Cortex of kidney (tissue), 1 donor: ENCODE results near the gene TRABD2B.

ENCODE experiments used
- DNase-seq: peaks from one replicate; lab custom pipeline; 2025; lab: John Stamatoyannopoulos, UW

TRABD2B gene

GRCh38 chr1:47997289-47998200 is at the start of gene TRABD2B:
Gene TRABD2B (minus strand): TSS chr1:47997385.
- DNase-seq = no peak

GRCh38 chr1:48044311-48044710 is 47.1 kb upstream of the TRABD2B start:
- no peak for DNase-seq

DNA sequence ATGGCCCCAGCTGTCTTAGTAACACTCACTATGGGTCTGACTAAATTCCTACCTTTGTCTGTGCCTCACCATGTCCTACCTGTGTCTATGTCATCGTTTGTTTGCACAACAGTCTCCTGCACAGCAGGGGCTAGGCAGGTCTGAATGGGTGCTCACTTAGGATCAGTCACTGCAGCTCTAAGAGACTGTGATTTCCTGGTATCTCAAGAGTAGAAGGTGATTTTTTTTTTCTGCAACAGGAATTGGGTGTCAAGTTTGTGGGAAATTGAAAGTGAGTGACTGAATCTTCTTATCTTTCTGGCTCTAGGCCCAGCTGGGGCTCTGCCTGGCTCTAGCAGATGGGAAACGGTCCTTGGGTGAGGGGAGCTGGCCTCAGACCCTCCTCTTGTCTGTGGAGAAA is 46.4 kb upstream of the TRABD2B start:
- DNase-seq = no peak

- DNase-seq = no peak
Observed at GRCh38 chr1:48040154-48040553, 43.0 kb upstream of the TRABD2B start.

DNA sequence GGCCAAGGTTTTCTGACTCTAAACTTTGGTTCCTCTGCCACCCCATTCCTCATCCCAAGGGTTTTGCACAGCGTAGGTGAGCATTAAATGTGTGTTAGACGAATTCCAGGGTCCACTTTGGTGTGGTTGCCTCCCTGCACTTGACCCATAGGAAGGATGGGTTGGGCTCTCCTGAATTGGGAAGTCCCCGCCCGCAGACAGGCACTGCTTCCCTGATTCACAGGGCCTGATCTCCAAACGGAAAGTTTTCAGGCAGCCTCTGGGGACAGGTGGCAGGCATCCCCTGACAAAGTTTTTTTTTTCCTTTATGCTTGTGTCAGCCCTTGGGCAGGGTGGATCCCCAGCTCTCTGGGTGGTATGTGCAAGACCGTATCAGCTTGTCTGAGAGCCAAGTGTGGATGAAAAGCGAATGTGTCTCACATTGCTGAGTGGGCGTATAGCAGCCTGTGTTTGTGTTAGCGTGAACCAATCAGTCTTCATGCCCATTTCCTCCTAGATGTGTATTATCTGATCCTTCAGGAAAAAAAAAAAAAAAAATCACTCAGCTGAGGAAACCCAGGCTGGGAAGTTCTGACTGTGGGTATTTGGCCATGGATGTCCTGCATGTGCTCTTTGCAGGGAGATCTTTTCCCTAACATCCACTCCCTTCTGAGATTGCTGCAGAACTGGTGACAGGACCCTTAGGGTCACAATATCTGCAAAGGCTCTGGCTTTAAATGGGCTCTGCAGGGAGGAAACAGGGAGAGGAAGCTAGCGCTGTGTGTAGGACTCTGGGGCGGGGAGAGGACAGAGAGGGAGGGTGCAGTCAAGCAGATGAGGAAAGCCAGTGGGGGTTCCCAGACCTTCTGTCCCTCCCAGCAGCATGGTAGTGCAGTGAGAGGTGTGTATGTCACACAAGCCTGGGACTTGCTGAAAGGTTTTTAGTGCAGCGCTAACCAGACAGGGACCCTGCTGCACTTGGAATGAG is 42.2 kb upstream of the TRABD2B start:
- no peak for DNase-seq

DNA sequence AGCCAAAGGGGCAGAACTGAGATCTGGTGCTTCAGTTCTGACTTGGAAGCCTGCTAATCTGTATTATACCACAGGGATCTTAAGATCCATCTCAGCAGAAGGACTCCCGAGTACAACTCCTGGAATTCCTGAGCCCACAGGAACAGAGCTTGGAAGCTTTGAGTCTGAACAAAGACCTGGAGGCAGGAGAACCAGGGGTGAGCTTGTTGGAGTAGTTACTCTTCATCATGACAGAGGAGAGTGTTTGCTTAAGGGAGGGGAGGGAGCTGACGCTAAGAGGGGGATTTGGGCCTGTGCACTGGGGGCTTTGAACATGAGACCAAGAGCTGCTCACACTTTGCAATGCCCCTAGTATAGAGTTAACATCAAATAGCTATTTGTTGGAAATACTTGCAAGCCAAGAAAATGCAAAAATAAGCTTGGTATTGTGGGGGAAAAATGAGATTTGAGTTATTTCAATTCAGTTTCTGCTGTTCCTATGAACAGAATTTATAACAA is 41.1 kb upstream of the TRABD2B start:
- no peak for DNase-seq

DNA sequence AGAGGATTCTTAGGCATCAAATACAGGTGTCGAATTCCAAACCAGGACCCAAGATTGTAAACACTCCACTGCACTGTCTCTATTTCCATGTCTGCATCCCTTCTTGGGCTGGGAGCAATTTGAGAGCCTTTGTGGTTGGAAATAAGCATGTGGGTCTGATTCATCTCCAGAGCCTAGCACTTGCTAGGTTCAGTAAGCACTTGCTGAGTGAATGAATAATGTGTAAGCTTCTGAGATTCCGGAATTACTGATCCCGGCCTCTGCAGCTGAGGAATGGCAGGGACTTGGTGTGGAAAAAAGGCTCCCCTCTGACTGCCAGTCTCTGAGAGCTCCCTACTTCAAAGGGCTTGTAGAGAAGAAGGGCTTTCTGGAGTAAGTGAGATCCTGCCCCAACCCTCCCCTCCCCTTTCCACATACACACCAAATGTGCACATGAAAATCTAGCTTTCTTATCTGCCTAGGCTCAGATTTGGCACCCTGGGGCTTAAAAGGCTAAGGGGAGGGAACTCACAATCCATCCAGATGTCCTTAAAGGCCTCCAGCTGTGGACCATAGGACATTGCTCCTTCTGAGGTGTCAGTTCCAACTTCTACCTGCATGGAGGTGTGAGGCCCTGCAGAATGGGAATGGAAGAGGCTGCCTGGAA is 39.6 kb upstream of the TRABD2B start:
- no peak for DNase-seq

DNA sequence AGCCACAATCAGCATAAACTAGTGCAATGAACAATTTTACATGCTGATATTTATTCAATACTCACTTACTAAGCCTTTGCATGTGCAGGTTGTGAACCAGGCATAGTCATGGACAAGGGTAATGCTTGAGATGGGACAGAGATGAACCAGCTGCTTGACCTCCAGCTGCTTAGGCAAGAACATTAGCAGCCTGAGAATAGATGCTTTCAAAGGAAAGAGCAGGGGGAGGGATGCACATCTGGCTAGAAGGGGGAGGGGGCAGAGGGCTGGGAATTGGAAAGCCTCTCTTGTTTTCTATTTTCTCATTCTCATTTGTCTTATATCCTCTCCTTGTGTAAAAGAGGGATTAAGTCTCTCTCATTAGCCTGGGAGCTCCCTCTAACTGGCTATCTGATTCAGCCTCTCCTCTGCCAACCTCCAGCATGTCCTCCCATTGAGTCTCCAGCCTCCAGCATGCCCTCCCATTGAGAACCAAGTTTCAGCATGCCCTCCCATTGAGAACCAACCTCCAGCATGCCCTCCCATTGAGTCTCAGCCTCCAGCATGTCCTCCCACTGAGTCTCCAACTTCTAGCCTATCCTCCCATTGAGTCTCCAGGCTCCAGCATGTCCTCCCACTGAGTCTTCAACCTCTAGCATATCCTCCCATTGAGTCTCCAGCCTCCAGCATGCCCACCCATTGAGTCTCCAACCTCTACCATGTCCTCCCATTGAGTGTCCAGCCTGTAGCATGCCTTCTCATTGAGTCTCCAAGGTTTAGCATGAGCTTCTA is 38.4 kb upstream of the TRABD2B start:
- DNase-seq = no peak

- DNase-seq = no peak
Observed at GRCh38 chr1:48033495-48034045, 36.4 kb upstream of the TRABD2B start.

GRCh38 chr1:48031676-48032075 is 34.5 kb upstream of the TRABD2B start:
- no peak for DNase-seq

GRCh38 chr1:48030696-48031365 is 33.6 kb upstream of the TRABD2B start:
- no peak for DNase-seq

GRCh38 chr1:48030211-48030610 is 33.0 kb upstream of the TRABD2B start:
- no peak for DNase-seq

DNA sequence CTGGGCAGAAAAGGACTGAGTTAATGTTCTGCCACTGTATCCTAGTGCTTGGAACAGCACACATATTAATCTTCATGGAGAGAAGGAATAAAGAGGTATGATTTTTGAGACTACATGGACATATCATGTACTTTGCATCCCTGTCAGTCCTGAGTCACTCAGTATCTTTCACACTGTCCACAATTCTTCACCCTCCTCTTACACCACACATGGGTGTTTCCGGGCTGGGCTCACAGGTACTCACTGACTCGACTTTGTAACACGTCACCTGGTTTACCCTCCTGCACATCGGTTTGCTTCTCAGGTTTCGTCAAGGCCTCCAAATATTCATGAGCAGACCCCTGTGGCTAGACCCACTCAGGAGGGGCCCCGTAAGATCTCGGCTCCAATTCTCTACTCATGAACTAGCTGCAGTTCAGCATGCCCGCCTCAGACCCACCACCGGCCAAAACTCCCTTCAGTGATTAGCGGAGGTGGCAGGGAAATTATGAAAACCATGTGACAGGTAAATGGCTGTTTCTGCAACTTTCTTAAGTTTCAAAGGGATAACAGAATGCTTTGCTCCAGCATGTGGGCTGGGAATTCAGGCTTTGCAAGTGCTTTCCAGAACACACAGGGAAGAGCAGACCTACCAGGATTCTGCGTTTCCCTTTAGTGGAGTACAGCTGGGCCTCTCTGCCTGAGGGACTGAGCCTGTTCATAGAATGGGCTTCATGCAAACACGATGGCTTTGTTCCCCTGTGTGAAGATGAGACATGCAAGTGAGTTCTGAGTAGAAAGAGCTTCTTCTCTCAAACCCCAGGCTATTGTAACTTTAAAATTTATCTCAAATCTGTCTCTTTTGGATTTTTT is 31.3 kb upstream of the TRABD2B start:
- DNase-seq = no peak

DNA sequence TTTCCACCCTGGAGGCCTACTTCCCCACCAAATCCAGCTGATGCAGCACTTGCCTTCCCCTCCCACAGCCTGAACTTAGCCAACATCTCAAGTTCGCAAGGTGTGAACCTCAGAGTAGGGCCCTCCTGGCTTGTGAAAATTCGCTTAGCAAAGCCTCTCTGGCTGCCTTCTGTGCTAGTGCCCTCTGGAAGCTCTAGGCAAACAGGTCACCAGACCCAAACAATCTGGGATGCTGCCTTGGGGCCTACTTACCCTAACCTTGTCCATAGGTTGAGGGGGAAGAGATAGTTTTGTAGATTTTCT is 30.3 kb upstream of the TRABD2B start:
- DNase-seq = no peak

- no peak for DNase-seq
Observed at GRCh38 chr1:48026701-48027532, 29.7 kb upstream of the TRABD2B start.

- no peak for DNase-seq
Observed at GRCh38 chr1:48026275-48026674, 29.1 kb upstream of the TRABD2B start.

DNA sequence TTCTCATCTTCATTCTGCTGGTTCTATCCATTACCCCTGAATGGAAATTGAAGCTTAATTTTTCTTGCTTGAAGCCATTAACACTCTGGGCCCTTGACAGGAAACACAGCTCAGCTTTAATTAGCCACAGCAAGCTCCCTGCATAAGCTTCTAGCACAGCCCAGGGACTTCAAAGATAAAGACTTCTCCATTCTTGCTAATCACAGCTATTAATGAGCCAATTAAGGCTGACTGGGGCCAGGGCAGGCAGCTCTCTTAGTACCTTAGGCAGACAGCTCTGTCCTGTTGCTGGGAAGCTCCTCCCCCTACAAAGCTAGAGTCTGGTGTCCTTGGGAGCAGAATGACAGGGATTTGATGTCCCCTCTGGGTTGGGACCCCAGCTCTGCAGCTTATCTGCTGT is 27.9 kb upstream of the TRABD2B start:
- DNase-seq = no peak

GRCh38 chr1:48023488-48023887 is 26.3 kb upstream of the TRABD2B start:
- DNase-seq = no peak

- no peak for DNase-seq
Observed at GRCh38 chr1:48022306-48022705, 25.1 kb upstream of the TRABD2B start.
